Activated CD4-positive, alpha-beta T cell treated with anti-CD3 and anti-CD28 coated beads for 36 hours (primary cell): ENCODE results near the gene CLBA1. TPM values are rescaled to one million over a fixed set of nuclear protein-coding genes. Genes with fewer than 3 reads are reported as not detected.
"Not testable (repeated sequence)": the region's sequence is repeated elsewhere in the genome, so short reads cannot be mapped to it uniquely, and the experiment has no call there.

ENCODE experiments used
- ATAC-seq: fragments of 200-7000 bp; cut with Tn5 transposase; one replicate; pipeline ENCODE4 v1.10.0; 2021; ENCODE audit warnings: mild to moderate bottlenecking, moderate library complexity
- CTCF ChIA-PET: fragments of 350-600 bp; sonication (Branson Sonifier 250); formaldehyde crosslinking; loops from one replicate; lab custom pipeline; 2021; ENCODE audit warnings: antibody characterized with exemption; lab: Charles Lee
- POLR2A ChIA-PET: fragments of 350-600 bp; sonication (Branson Sonifier 250); formaldehyde crosslinking; loops from one replicate; lab custom pipeline; 2021; ENCODE audit warnings: antibody characterized with exemption, inconsistent platforms; lab: Charles Lee
- DNase-seq: peaks from one replicate; pipeline ENCODE4 v3.0.0-alpha.2; 2020
- H3K27ac Mint-ChIP-seq: one replicate; pipeline ENCODE4 v1.8.0; 2021; ENCODE audit warnings: mixed read lengths
- H3K27me3 Mint-ChIP-seq: one replicate; pipeline ENCODE4 v1.8.0; 2021; ENCODE audit warnings: mixed read lengths
- H3K36me3 Mint-ChIP-seq: one replicate; pipeline ENCODE4 v1.8.0; 2021; ENCODE audit warnings: low read depth, mixed read lengths
- H3K4me1 Mint-ChIP-seq: one replicate; pipeline ENCODE4 v1.8.0; 2021; ENCODE audit warnings: mixed read lengths
- H3K4me3 Mint-ChIP-seq: one replicate; pipeline ENCODE4 v1.8.0; 2021; ENCODE audit warnings: mild to moderate bottlenecking, moderate library complexity, mixed read lengths
- H3K9me3 Mint-ChIP-seq: one replicate; pipeline ENCODE4 v1.8.0; 2021; ENCODE audit warnings: low read depth, mixed read lengths
- intact Hi-C, 2 experiments: fragments of 100-400 bp; cut with DNase I in 1 of 2; cut with micrococcal nuclease in 1 of 2; formaldehyde crosslinking; loops; one replicate each; pipeline versions ENCODE4 v1.14.2 to v1.15.1; 2022 to 2024; cut with DNase I, micrococcal nuclease
- total RNA-seq, 2 experiments: library from RNA; stranded (reverse); gene quantifications; one replicate each; pipeline ENCODE4 v1.2.3, GENCODE V29; 2021

CLBA1 gene
- total RNA-seq, 2 experiments from 2014 or later = 1.1 to 1.9 TPM

DNA sequence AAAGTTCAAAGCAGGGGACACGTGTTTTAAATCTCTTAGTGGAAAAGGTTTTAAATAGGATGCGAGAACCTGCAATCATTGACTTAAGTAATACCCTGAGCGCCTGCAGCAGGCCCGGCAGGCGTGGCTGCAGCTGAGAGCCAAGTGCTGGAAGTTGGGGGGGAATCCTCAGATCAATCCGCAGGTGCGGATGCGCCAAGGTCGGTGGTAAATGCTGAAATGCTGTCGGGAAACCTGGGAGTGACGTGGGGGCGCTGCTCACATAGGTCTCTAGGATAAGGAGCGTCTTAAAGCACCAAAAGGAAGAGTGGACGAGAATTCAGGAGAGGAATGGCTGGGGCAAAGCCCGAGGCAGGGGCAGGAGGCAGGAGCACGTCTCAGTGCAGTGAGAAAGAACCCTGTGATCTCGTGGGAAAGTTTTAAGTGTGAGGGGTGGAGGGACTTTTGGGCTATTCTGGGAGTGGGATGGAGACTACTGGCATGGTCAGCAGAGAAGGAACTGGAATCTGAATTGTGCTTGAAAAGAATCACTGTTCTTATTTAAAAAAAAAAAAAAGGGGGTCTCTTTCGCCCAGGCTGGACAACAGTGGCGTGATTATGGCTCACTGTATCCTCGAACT lies 36.2 kb downstream of the CLBA1 start:
- H3K9me3 Mint-ChIP-seq = no peaks in the 10 kb centered on the region
- ChIA-PET CTCF (interaction anchor here (0.6 to 2.3 kb wide), 3 partner anchors 9 to 44 kb away, joined by 4 to 7 read pairs (median 4); partner anchors contain the start of gene GPR132), POLR2A (interaction anchor here (1.3 to 1.9 kb wide), 2 partner anchors 44 to 269 kb away, joined by 8 to 9 read pairs; partner anchors contain the start of genes GPR132 and SIVA1)
- intact Hi-C loops = loop anchor here (1.0 to 10.0 kb wide), 19 partner anchors 24 to 1689 kb away; partner anchors contain the start of genes CLBA1 (in 2 of the 2), GPR132 (in 2 of the 2), TEDC1 (in 2 of the 2) and AHNAK2 (in 1 of the 2)
- H3K4me1 Mint-ChIP-seq = peaks cover 71% of the 10 kb centered on the region
- ATAC-seq (no peak), DNase-seq (peak; percentile 60)
- peaks cover 33% of the 10 kb centered on the region for H3K36me3 Mint-ChIP-seq
- no peaks in the 10 kb centered on the region for H3K27me3 Mint-ChIP-seq
- peak overlapping the region; percentile 94 for H3K4me3 Mint-ChIP-seq
- peak overlapping the region; percentile 93 for H3K27ac Mint-ChIP-seq

DNA sequence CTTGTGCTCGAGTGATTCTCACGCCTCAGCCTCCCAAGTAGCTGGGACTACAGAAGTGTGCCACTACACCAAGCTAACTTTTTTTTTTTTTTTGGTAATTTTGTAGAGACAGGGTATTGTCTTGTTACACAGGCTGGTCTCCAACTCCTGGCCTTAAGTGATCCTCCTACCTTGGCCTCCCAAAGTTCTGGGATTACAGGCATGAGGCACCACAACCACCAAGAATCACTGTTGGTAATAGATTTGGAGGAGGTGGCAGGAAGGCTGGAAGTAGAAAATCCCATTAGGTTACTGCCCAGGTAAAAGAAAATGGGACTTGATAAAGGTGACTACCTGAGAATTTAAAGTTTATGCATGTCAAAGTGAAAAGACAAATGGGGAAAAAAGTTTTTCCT lies 36.7 kb downstream of the CLBA1 start:
- Mint-ChIP-seq H3K4me3 (peak overlapping the region; percentile 94), H3K36me3 (peaks cover 30% of the 10 kb centered on the region), H3K27ac (peak overlapping the region; percentile 93), H3K9me3 (no peaks in the 10 kb centered on the region), H3K4me1 (peaks cover 69% of the 10 kb centered on the region), H3K27me3 (no peaks in the 10 kb centered on the region)
- ATAC-seq (no peak), DNase-seq (no peak)
- CTCF ChIA-PET = interaction anchor here (0.6 to 2.3 kb wide), 4 partner anchors 9 to 43 kb away, joined by 4 to 7 read pairs (median 4); partner anchors contain the start of gene GPR132
- intact Hi-C loops = loop anchor here (5.0 to 10.0 kb wide), 3 partner anchors 35 to 1690 kb away; partner anchors contain the start of genes CLBA1 (in 1 of the 2), EIF5 (in 1 of the 2) and PPP1R13B (in 1 of the 2)
- POLR2A ChIA-PET = no interaction called here

DNA sequence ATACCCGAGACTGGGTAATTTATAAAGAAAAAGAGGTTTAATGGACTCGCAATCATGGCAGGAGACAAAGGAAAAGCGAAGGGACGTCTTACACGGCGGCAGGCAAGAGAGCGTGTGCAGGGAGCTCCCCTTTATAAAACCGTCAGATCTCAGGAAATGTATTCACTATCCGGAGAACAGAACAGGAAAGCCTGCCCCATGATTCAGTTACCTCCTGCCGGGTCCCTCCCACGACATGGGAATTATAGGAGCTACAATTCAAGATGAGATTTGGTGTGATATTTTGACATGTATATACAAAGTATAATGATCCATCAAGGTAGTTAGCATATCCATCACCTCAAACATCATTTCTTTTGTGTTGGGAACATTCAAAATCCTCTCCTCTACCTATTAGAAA lies 37.6 kb downstream of the CLBA1 start:
- Mint-ChIP-seq H3K36me3 (peaks cover 25% of the 10 kb centered on the region), H3K27me3 (no peaks in the 10 kb centered on the region), H3K4me3 (peak overlapping the region; percentile 1), H3K27ac (peak overlapping the region; percentile 21), H3K9me3 (no peaks in the 10 kb centered on the region), H3K4me1 (peaks cover 63% of the 10 kb centered on the region)
- intact Hi-C loops = loop anchor here (5.0 to 10.0 kb wide), 3 partner anchors 36 to 1691 kb away; partner anchors contain the start of genes CLBA1 (in 1 of the 2), EIF5 (in 1 of the 2) and PPP1R13B (in 1 of the 2)
- CTCF ChIA-PET = interaction anchor here (0.6 to 1.5 kb wide), 5 partner anchors 12 to 154 kb away, joined by 3 to 5 read pairs (median 3); partner anchors contain the start of gene GPR132
- no peak for ATAC-seq
- POLR2A ChIA-PET = no interaction called here
- DNase-seq = no peak

DNA sequence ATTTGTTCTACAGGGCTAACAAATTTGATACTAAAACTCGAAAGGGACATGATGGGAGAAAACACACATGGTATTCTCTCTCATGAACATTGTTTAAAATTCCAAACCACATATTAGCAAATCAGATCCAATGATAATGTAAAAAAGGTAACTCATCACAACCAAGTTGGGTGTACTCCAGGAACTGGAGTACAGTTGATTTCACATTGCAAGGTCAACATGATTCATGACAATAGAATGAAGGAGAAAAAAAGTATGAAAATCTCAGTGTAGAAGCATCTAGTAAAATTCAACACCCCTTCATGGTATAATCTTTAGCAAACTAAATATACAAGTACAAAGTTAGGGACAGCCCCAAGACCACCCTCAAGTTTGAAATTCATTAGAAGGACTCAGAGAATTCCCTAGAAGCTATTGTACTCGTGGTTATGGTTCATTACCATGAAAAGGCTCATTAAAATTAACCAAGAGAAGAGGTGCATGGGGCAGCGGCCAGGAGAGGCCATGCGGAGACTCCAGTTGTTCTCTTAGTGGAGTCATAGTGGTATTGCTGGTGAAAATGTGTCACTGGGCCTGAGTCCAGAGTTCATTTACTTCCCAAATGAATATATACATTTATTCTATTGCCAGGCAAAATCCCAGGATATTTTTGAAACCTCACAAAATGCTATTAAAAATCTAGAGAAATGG lies 38.3 kb downstream of the CLBA1 start:
- Mint-ChIP-seq H3K4me3 (no peak overlapping the region), H3K9me3 (no peaks in the 10 kb centered on the region), H3K27ac (peak overlapping the region; percentile 21), H3K4me1 (peaks cover 56% of the 10 kb centered on the region), H3K27me3 (no peaks in the 10 kb centered on the region), H3K36me3 (peaks cover 18% of the 10 kb centered on the region)
- POLR2A ChIA-PET = no interaction called here
- intact Hi-C loops = loop anchor here (5.0 to 10.0 kb wide), 3 partner anchors 37 to 1692 kb away; partner anchors contain the start of genes CLBA1 (in 1 of the 2), EIF5 (in 1 of the 2) and PPP1R13B (in 1 of the 2)
- ATAC-seq (no peak), DNase-seq (no peak)
- CTCF ChIA-PET = interaction anchor here (0.7 kb wide), 1 partner anchor 41 kb away, joined by 3 read pairs; the partner anchor contains the start of gene GPR132

DNA sequence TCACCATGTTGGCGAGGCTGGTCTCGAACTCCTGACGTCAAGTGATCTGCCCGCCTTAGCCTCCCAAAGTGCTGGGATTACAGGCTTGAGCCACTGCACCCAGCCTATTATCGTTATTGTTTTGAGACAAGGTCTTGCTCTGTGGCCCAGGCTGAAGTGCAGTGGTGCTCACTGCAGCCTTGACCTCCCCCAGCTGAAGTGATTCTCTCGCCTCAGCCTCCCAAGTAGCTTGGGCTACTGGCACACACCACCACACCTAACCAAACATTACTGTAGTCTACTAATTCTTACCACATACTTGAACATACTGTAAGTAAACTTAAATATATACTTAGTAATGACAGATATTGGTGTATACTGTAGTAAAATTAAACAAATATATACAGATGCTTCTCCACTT lies 39.8 kb downstream of the CLBA1 start:
- no peak overlapping the region for H3K4me3 Mint-ChIP-seq
- DNase-seq (no peak), ATAC-seq (no peak)
- ChIA-PET CTCF (interaction anchor here (1.4 to 1.9 kb wide), 2 partner anchors 20 to 38 kb away, joined by 4 to 15 read pairs; no protein-coding TSS in a partner anchor), POLR2A (interaction anchor here (1.9 kb wide), 1 partner anchor 40 kb away, joined by 5 read pairs; the partner anchor contains the start of gene GPR132)
- H3K4me1 Mint-ChIP-seq = peaks cover 47% of the 10 kb centered on the region
- no peaks in the 10 kb centered on the region for H3K27me3 Mint-ChIP-seq
- intact Hi-C loops = loop anchor here in 1 of 2 experiments (1.0 to 10.0 kb wide), 2 partner anchors 45 to 1181 kb away; partner anchors contain the start of gene PPP1R13B
- peaks cover 4% of the 10 kb centered on the region for H3K36me3 Mint-ChIP-seq
- H3K9me3 Mint-ChIP-seq = no peaks in the 10 kb centered on the region
- H3K27ac Mint-ChIP-seq = peak overlapping the region; percentile 75

DNA sequence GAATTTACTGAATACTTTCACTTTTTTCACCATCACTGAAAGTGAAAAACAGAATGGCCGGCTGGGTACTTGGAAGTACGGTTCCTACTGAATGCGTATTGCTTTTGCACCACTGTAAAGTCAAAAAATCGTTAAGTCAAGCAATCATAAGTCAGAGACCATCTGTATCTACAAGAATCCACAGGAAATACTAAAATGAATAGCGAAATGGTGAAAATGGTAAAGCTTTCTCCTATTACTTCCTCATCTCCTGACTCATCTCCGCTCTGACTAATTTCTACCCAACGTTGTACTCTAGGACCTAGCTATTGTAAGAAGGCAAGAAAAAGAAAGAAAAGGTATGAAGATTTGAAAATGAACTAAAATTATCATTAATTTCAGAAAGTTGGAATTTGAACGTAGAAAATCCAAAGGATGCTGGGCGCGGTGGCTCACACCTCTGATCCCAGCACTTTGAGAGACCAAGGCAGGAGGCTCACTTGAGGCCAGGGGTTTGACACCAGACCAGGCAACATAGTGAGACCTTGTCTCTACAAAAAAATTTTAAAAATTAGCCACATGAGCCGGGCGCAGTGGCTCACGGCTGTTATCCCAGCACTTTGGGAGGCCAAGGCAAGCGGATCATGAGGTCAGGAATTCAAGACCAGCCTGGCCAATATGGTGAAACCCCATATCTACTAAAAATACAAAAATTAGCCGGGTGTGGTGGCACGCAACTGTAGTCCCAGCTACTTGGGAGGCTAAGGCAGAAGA lies 40.6 kb downstream of the CLBA1 start:
- no peaks in the 10 kb centered on the region for H3K27me3 Mint-ChIP-seq
- H3K27ac Mint-ChIP-seq = peak overlapping the region; percentile 75
- CTCF ChIA-PET = interaction anchor here (0.7 to 1.9 kb wide), 6 partner anchors 9 to 274 kb away, joined by 3 to 15 read pairs (median 4); no protein-coding TSS in a partner anchor
- H3K36me3 Mint-ChIP-seq = peaks cover 4% of the 10 kb centered on the region
- no peak overlapping the region for H3K4me3 Mint-ChIP-seq
- no peaks in the 10 kb centered on the region for H3K9me3 Mint-ChIP-seq
- POLR2A ChIA-PET = interaction anchor here (0.6 to 1.9 kb wide), 3 partner anchors 13 to 144 kb away, joined by 4 to 7 read pairs (median 5); partner anchors contain the start of gene GPR132
- DNase-seq = peak; percentile 38
- ATAC-seq = peak; percentile 55
- peaks cover 47% of the 10 kb centered on the region for H3K4me1 Mint-ChIP-seq
- intact Hi-C loops = loop anchor here in 1 of 2 experiments (1.0 to 10.0 kb wide), 4 partner anchors 19 to 1181 kb away; partner anchors contain the start of genes CLBA1, GPR132 and PPP1R13B

DNA sequence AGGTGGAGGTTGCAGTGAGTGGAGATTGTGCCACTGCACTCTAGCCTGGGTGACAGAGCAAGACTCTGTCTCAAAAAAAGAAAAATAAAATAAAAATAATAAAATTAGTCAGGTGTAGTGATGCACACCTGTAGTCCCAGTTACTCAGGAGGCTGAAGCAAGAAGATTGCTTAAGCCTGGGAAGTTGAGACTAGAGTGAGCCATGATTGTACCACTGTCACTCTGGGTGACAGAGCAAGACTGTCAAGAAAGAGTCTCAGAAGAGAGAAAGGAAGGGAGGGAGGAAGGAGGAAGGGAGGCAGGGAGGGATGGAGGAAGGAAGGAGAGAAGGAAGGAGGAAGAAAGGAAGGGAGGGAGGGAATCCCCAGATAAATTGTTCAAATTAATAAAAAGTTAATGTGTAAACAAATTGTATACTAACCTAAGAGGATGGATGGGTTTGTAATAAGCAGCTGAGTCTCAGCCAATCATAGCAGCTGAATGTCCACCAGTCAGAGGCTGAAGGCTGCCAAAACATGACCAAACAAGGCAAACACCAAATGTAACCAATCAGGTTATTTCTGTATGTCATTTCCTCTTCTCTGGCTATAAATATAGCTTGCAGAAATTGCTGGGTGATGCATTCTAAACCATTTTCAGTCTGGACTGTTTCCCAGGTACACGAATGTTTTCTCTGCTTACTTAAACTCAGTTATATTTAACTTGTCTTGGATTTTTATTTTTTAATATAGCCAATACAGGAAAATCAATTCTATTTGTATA lies 41.4 kb downstream of the CLBA1 start:
- Mint-ChIP-seq H3K36me3 (no peaks in the 10 kb centered on the region), H3K27me3 (no peaks in the 10 kb centered on the region), H3K9me3 (no peaks in the 10 kb centered on the region), H3K4me1 (peaks cover 43% of the 10 kb centered on the region), H3K27ac (peak overlapping the region; percentile 11), H3K4me3 (no peak overlapping the region)
- ChIA-PET POLR2A (interaction anchor here (0.6 to 1.9 kb wide), 2 partner anchors 13 to 38 kb away, joined by 5 to 7 read pairs; partner anchors contain the start of gene GPR132), CTCF (interaction anchor here (0.7 to 1.9 kb wide), 6 partner anchors 10 to 60 kb away, joined by 3 to 15 read pairs (median 4); no protein-coding TSS in a partner anchor)
- ATAC-seq (no peak), DNase-seq (no peak)
- intact Hi-C loops = loop anchor here in 1 of 2 experiments (1.0 to 10.0 kb wide), 4 partner anchors 18 to 1182 kb away; partner anchors contain the start of genes CLBA1, GPR132 and PPP1R13B

DNA sequence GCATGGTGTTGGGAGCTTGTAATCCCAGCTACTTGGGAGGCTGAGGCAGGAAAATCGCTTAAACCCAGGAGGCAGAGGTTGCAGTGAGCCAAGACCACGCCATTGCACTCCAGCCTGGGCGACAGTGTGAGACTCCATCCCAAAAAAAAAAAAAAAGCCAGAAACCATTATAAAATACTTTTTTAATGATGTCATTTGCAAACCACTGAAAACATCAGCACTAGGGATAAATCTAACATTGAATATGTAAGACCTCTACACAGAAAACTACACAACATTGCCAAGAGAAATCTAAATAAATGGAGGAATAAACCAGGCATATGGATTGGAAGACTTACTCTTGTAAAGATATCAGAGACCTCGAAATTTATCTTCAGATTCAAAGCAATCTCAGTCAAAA lies 42.1 kb downstream of the CLBA1 start:
- CTCF ChIA-PET = interaction anchor here (1.1 to 2.0 kb wide), 3 partner anchors 9 to 19 kb away, joined by 3 to 6 read pairs (median 3); no protein-coding TSS in a partner anchor
- POLR2A ChIA-PET = not testable (repeated sequence)

DNA sequence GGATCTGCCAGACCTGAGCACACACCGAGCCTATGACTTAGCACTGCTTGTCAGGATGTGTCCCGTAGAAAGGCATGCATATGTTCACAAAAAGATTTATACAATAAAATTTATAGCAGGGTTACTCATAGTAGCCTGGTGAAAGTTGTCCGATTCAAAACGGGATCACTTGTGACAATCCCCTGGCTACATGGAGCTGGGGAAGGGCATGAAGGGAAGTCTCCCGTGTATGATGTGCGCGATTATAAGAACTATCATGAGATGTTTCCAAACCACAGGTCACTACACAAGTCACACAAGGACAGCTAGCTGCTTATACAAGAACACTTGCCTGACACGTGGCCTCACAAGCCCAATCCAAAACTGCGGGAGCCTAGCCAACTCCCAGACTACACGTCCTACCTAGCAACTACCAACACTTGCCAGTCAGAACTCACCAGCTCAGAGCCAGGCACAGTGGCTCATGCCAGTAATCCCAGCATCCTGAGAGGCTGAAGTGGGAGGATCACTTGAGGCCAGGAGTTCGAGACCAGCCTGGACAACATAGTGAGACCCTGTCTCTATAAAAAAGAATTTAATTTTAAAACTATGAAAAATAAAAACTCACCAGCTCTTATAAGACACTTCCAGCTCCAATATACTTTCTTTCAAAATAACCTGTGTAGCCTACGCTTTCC lies 42.8 kb downstream of the CLBA1 start:
- ChIA-PET CTCF (interaction anchor here (1.1 to 2.0 kb wide), 5 partner anchors 9 to 18 kb away, joined by 3 to 9 read pairs (median 3); no protein-coding TSS in a partner anchor), POLR2A (no interaction called here)
- DNase-seq (no peak), ATAC-seq (no peak)
- Mint-ChIP-seq H3K4me3 (no peak overlapping the region), H3K36me3 (no peaks in the 10 kb centered on the region), H3K4me1 (peaks cover 38% of the 10 kb centered on the region), H3K9me3 (no peaks in the 10 kb centered on the region), H3K27me3 (no peaks in the 10 kb centered on the region), H3K27ac (no peak overlapping the region)
- intact Hi-C loops = loop anchor here in 1 of 2 experiments (10.0 kb wide), 1 partner anchor 1184 kb away; the partner anchor contains the start of gene PPP1R13B

More for the DNA sequence above, 42.1 kb downstream of the CLBA1 start:
- not testable (repeated sequence) for DNase-seq, ATAC-seq, H3K36me3 Mint-ChIP-seq, H3K9me3 Mint-ChIP-seq, H3K27ac Mint-ChIP-seq, H3K27me3 Mint-ChIP-seq, H3K4me3 Mint-ChIP-seq
- H3K4me1 Mint-ChIP-seq = peaks cover 39% of the 10 kb centered on the region
- intact Hi-C loops = loop anchor here in 1 of 2 experiments (10.0 kb wide), 1 partner anchor 1183 kb away; the partner anchor contains the start of gene PPP1R13B
